ENCODE data around the gene USP37. TPM values are rescaled to one million over a fixed set of nuclear protein-coding genes. Genes with fewer than 3 reads are reported as not detected.

USP37 gene
- total and polyA plus RNA-seq, 2 of the 13 experiments (the other 11 are each of a cell fraction or from before 2014, with no cell fraction given) = 6.5 to 30.6 TPM

DNA sequence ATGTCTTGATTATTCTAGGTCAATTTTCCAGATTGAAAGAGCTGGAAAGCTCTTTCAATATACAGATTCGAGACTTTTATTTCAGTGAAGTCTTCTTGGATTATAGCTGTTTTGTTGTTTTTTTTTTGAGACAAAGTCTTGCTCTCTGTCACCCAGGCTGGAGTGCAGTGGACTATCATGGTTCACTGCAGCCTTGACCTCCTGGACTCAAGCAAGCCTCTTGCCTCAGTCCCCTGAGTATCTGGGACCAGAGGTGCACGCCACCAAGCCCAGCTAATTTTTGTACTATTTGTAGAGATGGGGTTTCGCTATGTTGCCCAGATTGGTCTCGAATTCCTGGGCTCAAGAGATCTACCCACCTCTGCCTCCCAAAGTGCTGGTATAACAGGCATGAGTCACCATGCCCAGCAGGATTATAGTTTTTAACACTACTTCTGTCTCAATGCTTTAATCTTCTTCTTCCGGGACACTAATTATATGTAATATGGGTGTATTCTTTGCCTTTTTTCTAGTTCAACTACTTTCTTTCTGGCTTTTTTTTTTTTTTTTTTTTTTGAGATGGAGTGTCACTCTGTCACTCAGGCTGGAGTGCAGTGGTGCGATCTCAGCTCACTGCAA, 62.3 kb downstream of the USP37 start:
- peak; percentile 15 for FAIRE-seq
- no peaks in the 10 kb centered on the region for H3K9me3 ChIP-seq (ENCODE audit: low read length)
- 93% methylated on average over 6 of the region's 6 CpGs for WGBS (ENCODE audit: low lambda C conversion rate)
- 0 out of 2 replicates have a peak, but pooled peaks have one; percentile 18 for TF ChIP-seq RARA (CRISPR knock-in tag; IDR thresholded peaks at IDR 0.05)
- 0 out of 2 replicates have a peak, but pooled peaks have one; percentile 15 for TF ChIP-seq SALL1 (CRISPR knock-in tag; IDR thresholded peaks at IDR 0.05)
- peak; percentile 71 for TF ChIP-seq HNF4A (CRISPR knock-in tag; IDR thresholded peaks at IDR 0.05)
- no peak for TF ChIP-seq ZNF782 (CRISPR knock-in tag; IDR thresholded peaks at IDR 0.05; ENCODE audit: borderline replicate concordance)
- H4K20me1 ChIP-seq (ENCODE audit: insufficient read depth, low read length) = no peaks in the 10 kb centered on the region
- no peak overlapping the region for H2AFZ ChIP-seq (ENCODE audit: low read length)
- BruUV-seq (replicated peaks) = no TSS peak
- peaks cover 8% of the 10 kb centered on the region for H3K4me1 ChIP-seq (ENCODE audit: insufficient read depth, low read length)
- H3K4me3 ChIP-seq (replicated peaks in 1 of 3; ENCODE audit: insufficient read depth in 1 of 3, low read depth in 2 of 3, low read length in 3 of 3) = no peak overlapping the region
- peak; percentile 75 for ATAC-seq
- POLR2A ChIA-PET = no interaction called here
- CTCF ChIA-PET (ENCODE audit: low intra/inter-chr PET ratio, low total read pairs) = no interaction called here
- H3K36me3 ChIP-seq (replicated peaks in 1 of 2; ENCODE audit: control insufficient read depth in 1 of 2, insufficient read depth in 2 of 2, low read length in 2 of 2) = peaks cover 4 to 45% of the 10 kb centered on the region in 2 experiments; a peak in 4 of 5 replicates
- no peak overlapping the region for H3K4me2 ChIP-seq (ENCODE audit: low read depth, low read length)
- H3K27me3 ChIP-seq (ENCODE audit: control insufficient read depth in 1 of 2, insufficient read depth in 2 of 2, low read length in 2 of 2) = no peaks in the 10 kb centered on the region
- H3K79me2 ChIP-seq (ENCODE audit: insufficient read depth, low read length) = no peaks in the 10 kb centered on the region
- intact Hi-C loops (cut with micrococcal nuclease; ENCODE audit: unreplicated experiment) = no loop called here
- peak; percentile 6 for DNase-seq (ENCODE audit: low spot score)
- H3K27ac ChIP-seq (ENCODE audit: extremely low read length, insufficient read depth, low read length) = no peak overlapping the region
- in situ Hi-C loops (cut with HindIII; ENCODE audit: extremely low pct_ligation_motif_present, low pct_unique_long_range_greater_than_20kb) = no loop called here
- no peak overlapping the region for H3K9ac ChIP-seq (ENCODE audit: insufficient read depth, low read depth, low read length)

DNA sequence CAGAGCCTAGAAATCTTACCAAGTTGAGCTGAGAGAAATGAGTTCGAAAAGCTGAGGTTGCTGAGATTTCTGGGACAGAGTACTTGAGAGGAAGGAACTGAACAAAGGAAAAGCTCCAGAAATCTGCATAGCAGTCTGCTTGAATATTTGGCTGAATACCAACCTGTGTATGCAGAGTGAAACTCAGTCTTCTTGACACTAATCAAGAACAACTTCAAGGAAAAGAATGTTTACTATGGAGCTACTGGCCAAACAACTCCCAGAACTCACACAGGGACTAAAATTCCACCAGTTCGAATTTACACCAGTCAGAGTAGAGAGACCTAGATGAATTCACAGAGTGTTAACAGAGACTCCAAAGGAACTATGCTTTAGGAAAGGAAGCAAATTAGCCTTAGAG, 66.5 kb downstream of the USP37 start:
- H3K36me3 ChIP-seq (replicated peaks in 1 of 2; ENCODE audit: control insufficient read depth in 1 of 2, insufficient read depth in 2 of 2, low read length in 2 of 2) = peaks cover 4 to 53% of the 10 kb centered on the region in 2 experiments; a peak in 4 of 5 replicates
- no peaks in the 10 kb centered on the region for H3K79me2 ChIP-seq (ENCODE audit: insufficient read depth, low read length)
- no TSS peak for BruUV-seq (replicated peaks)
- no peaks in the 10 kb centered on the region for H3K27me3 ChIP-seq (ENCODE audit: control insufficient read depth in 1 of 2, insufficient read depth in 2 of 2, low read length in 2 of 2)
- ChIA-PET POLR2A (no interaction called here), CTCF (ENCODE audit: low intra/inter-chr PET ratio, low total read pairs) (no interaction called here)
- H2AFZ ChIP-seq (ENCODE audit: low read length) = no peak overlapping the region
- intact Hi-C loops (cut with micrococcal nuclease; ENCODE audit: unreplicated experiment) (no loop called here), in situ Hi-C loops (cut with HindIII; ENCODE audit: extremely low pct_ligation_motif_present, low pct_unique_long_range_greater_than_20kb) (no loop called here)
- WGBS (ENCODE audit: low lambda C conversion rate) = 95% methylated on average over 2 of the region's 2 CpGs
- FAIRE-seq (no peak), ATAC-seq (no peak), DNase-seq (ENCODE audit: low spot score) (no peak)
- no peak overlapping the region for H3K4me3 ChIP-seq (replicated peaks in 1 of 3; ENCODE audit: insufficient read depth in 1 of 3, low read depth in 2 of 3, low read length in 3 of 3)
- H3K4me1 ChIP-seq (ENCODE audit: insufficient read depth, low read length) = peaks cover 8% of the 10 kb centered on the region
- no peaks in the 10 kb centered on the region for H4K20me1 ChIP-seq (ENCODE audit: insufficient read depth, low read length)
- no peaks in the 10 kb centered on the region for H3K9me3 ChIP-seq (ENCODE audit: low read length)
- no peak overlapping the region for H3K9ac ChIP-seq (ENCODE audit: insufficient read depth, low read depth, low read length)
- no peak overlapping the region for H3K27ac ChIP-seq (ENCODE audit: extremely low read length, insufficient read depth, low read length)
- no peak for TF ChIP-seq YEATS2 (CRISPR knock-in tag; IDR thresholded peaks at IDR 0.05; ENCODE audit: borderline replicate concordance)
- no peak for TF ChIP-seq NR2C2 (CRISPR knock-in tag; IDR thresholded peaks at IDR 0.05; ENCODE audit: borderline replicate concordance)
- TF ChIP-seq, protein P1, sequence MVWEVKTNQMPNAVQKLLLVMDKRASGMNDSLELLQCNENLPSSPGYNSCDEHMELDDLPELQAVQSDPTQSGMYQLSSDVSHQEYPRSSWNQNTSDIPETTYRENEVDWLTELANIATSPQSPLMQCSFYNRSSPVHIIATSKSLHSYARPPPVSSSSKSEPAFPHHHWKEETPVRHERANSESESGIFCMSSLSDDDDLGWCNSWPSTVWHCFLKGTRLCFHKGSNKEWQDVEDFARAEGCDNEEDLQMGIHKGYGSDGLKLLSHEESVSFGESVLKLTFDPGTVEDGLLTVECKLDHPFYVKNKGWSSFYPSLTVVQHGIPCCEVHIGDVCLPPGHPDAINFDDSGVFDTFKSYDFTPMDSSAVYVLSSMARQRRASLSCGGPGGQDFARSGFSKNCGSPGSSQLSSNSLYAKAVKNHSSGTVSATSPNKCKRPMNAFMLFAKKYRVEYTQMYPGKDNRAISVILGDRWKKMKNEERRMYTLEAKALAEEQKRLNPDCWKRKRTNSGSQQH (CRISPR knock-in tag; IDR thresholded peaks at IDR 0.05; ENCODE audit: low read depth) = no peak
- no peak overlapping the region for H3K4me2 ChIP-seq (ENCODE audit: low read depth, low read length)

All from HepG2 (cell line).